HEK293 (cell line): ENCODE measurements around the gene MYO5B.

Experiments
- REST ChIP-seq: fragments of 450-650 bp; formaldehyde crosslinking; IDR thresholded peaks from 2 replicates; pipeline ENCODE4 v1.5.1; 2016; ENCODE audit warnings: missing biosample characterization, missing genetic modification characterization
- ZBTB21 ChIP-seq: fragments of 450-650 bp; formaldehyde crosslinking; IDR thresholded peaks from 2 replicates; pipeline ENCODE4 v1.5.1; 2017; ENCODE audit warnings: missing biosample characterization, missing genetic modification characterization
- ZNF704 ChIP-seq: fragments of 450-650 bp; formaldehyde crosslinking; IDR thresholded peaks from 2 replicates; pipeline ENCODE4 v1.5.1; 2016; ENCODE audit warnings: missing biosample characterization, missing genetic modification characterization
- TF ChIP-seq, protein P1 (sequence below): fragments of 450-650 bp; formaldehyde crosslinking; IDR thresholded peaks from 2 replicates; pipeline ENCODE4 v1.5.1; 2016; ENCODE audit warnings: missing biosample characterization, missing genetic modification characterization

DNA sequence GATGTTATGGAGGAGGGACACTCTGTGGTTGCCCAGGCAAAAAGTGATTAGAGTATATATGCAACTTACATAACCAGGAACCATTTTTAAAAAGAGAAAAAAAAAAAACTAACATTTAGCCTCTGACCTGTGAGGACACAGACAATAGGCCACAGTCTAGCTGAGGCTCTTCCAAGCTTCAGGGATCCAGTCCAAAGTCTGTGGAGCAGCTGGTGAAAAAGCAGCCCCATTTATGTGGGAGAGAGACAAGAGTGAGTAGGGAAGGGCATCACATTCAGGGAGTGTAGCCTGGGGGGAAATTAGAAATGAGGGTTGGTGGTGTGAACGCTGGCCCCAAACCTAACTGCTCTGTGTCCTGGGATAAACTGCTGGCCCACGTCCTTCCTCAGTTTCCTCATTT, 122.8 kb downstream of the MYO5B start:
- TF ChIP-seq ZBTB21 (tag by site-specific recombination): no peak
- TF ChIP-seq, protein P1, sequence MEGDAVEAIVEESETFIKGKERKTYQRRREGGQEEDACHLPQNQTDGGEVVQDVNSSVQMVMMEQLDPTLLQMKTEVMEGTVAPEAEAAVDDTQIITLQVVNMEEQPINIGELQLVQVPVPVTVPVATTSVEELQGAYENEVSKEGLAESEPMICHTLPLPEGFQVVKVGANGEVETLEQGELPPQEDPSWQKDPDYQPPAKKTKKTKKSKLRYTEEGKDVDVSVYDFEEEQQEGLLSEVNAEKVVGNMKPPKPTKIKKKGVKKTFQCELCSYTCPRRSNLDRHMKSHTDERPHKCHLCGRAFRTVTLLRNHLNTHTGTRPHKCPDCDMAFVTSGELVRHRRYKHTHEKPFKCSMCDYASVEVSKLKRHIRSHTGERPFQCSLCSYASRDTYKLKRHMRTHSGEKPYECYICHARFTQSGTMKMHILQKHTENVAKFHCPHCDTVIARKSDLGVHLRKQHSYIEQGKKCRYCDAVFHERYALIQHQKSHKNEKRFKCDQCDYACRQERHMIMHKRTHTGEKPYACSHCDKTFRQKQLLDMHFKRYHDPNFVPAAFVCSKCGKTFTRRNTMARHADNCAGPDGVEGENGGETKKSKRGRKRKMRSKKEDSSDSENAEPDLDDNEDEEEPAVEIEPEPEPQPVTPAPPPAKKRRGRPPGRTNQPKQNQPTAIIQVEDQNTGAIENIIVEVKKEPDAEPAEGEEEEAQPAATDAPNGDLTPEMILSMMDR (tag by site-specific recombination): no peak
- no peak for TF ChIP-seq REST (tag by site-specific recombination)
- no peak for TF ChIP-seq ZNF704 (tag by site-specific recombination)
